ENCODE data around the gene KLHDC2. TPM values are rescaled to one million over a fixed set of nuclear protein-coding genes. Genes with fewer than 3 reads are reported as not detected.

Gene KLHDC2
- total RNA-seq, 1 experiment from 2014 or later = 45.3 TPM

DNA sequence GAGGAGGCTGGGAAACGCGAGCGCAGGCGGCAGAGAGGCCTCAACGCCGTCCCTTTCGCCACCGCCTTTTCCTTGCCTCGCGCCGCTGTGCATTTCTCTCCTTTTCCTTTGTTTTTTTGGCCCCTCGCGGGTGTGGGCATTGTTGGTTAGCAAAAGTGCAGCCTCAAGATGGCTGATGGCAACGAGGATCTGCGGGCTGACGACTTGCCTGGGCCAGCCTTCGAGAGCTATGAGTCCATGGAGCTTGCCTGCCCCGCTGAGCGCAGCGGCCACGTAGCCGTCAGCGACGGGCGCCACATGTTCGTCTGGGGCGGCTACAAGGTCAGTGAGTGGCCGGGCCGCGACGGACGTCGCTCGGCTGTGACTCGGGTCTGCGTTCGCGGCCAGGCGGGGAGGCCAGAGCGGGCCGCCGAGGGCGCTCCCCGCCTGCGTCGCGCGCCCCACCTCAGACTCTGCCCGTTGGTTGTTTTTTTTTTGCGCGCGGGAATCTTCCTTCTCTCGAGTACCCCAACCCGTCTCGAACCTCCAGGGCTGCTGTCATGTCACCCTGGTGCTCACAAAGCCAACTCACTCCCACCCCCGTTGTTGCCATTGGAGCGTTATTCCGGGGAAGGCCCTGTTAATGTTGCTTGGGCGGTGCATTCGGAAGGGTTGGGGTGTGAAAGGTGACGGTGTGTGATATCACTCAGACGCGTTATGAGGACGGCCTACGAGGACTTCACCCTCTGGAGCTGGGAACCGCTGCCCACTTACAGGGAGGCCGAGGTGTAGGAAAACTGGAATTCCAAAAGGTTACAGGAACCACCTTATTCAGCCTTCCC, 558 bp downstream of the KLHDC2 start:
- peak overlapping the region; percentile 99 for H2AFZ ChIP-seq
- ChIA-PET POLR2A (ENCODE audit: unreplicated experiment) (interaction anchor here (0.6 to 1.1 kb wide), 8 partner anchors 84 to 307 kb away, joined by 3 to 10 read pairs (median 6); partner anchors contain the start of genes DNAAF2, NEMF and RPL36AL), CTCF (interaction anchor here (0.7 kb wide), 1 partner anchor 849 kb away, joined by 3 read pairs; no protein-coding TSS in a partner anchor)
- H3K27me3 ChIP-seq (ENCODE audit: insufficient read depth, low read depth) = no peaks in the 10 kb centered on the region
- peak overlapping the region; percentile 84 for H3K4me2 ChIP-seq
- H3K36me3 ChIP-seq (ENCODE audit: low read depth) = peaks cover 6% of the 10 kb centered on the region; the same call in 1 of the 2 replicates
- DNase-seq = peak; percentile 56 to 58
- intact Hi-C loops (cut with micrococcal nuclease; ENCODE audit: unreplicated experiment) = loop anchor here (1.0 kb wide), 1 partner anchor 134 kb away; no protein-coding TSS in a partner anchor
- H4K20me1 ChIP-seq (ENCODE audit: insufficient read depth) = peaks cover 11% of the 10 kb centered on the region; the same call in 1 of the 2 replicates
- TF ChIP-seq EZH2 (IDR thresholded peaks at IDR 0.05; ENCODE audit: low read depth) = no peak
- no peak for TF ChIP-seq CTCF (conservative IDR thresholded peaks at IDR 0.05)
- H3K4me1 ChIP-seq (replicated peaks; ENCODE audit: insufficient read depth) = peaks cover 36% of the 10 kb centered on the region
- peak overlapping the region; percentile 84 for H3K27ac ChIP-seq
- H3K9me3 ChIP-seq (ENCODE audit: insufficient read depth, low read depth) = no peaks in the 10 kb centered on the region
- no TSS peak for BruUV-seq (replicated peaks)
- peaks cover 46% of the 10 kb centered on the region for H3K79me2 ChIP-seq (ENCODE audit: low read depth)
- H3K4me3 ChIP-seq = peak overlapping the region; percentile 100
- peaks cover 45% of the 10 kb centered on the region for H3F3A ChIP-seq (ENCODE audit: insufficient read depth, low read depth)
- H3K9me2 ChIP-seq (ENCODE audit: insufficient read depth) = no peaks in the 10 kb centered on the region

DNA sequence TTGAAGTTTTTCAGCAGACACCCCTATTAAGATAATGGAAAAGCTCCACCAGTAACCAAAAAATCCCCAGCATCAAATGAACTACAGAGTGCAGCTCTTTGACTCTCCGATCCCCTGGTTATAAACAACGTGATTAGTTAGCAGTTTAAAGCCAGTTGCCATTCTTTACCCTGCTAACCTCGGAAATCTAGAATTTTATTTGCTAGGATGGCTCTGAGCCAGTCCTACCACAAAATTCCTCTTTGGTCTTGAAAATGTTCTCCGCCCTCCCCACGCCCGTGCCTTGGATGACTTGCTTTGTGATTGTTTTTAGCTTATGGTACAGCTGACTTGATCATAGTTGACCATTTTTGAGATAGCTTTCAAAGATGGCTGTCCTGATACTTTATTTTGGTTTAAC, 1.2 kb downstream of the KLHDC2 start:
- no peaks in the 10 kb centered on the region for H3K27me3 ChIP-seq (ENCODE audit: insufficient read depth, low read depth)
- peak overlapping the region; percentile 84 for H3K4me2 ChIP-seq
- TF ChIP-seq CTCF (conservative IDR thresholded peaks at IDR 0.05) (no peak), EZH2 (IDR thresholded peaks at IDR 0.05; ENCODE audit: low read depth) (no peak)
- H4K20me1 ChIP-seq (ENCODE audit: insufficient read depth) = peaks cover 11% of the 10 kb centered on the region; the same call in 1 of the 2 replicates
- H3K9me2 ChIP-seq (ENCODE audit: insufficient read depth) = no peaks in the 10 kb centered on the region
- peak; percentile 34 to 65 for DNase-seq
- intact Hi-C loops (cut with micrococcal nuclease; ENCODE audit: unreplicated experiment) = loop anchor here (1.0 kb wide), 1 partner anchor 135 kb away; no protein-coding TSS in a partner anchor
- CTCF ChIA-PET = no interaction called here
- peak overlapping the region; percentile 100 for H3K4me3 ChIP-seq
- H3K27ac ChIP-seq = peak overlapping the region; percentile 84
- H3F3A ChIP-seq (ENCODE audit: insufficient read depth, low read depth) = peaks cover 45% of the 10 kb centered on the region
- H3K79me2 ChIP-seq (ENCODE audit: low read depth) = peaks cover 46% of the 10 kb centered on the region
- peaks cover 36% of the 10 kb centered on the region for H3K4me1 ChIP-seq (replicated peaks; ENCODE audit: insufficient read depth)
- POLR2A ChIA-PET (ENCODE audit: unreplicated experiment) = interaction anchor here (0.6 to 1.1 kb wide), 5 partner anchors 93 to 308 kb away, joined by 3 to 10 read pairs (median 6); partner anchors contain the start of gene RPL36AL
- peaks cover 9% of the 10 kb centered on the region for H3K36me3 ChIP-seq (ENCODE audit: low read depth)
- H3K9me3 ChIP-seq (ENCODE audit: insufficient read depth, low read depth) = no peaks in the 10 kb centered on the region
- TSS peak; percentile 45 for BruUV-seq (replicated peaks)
- H2AFZ ChIP-seq = peak overlapping the region; percentile 99; the same call in 1 of the 2 replicates

- Histone ChIP-seq H3K79me2 (ENCODE audit: low read depth) (peaks cover 46% of the 10 kb centered on the region), H3K9me3 (ENCODE audit: insufficient read depth, low read depth) (no peaks in the 10 kb centered on the region), H3F3A (ENCODE audit: insufficient read depth, low read depth) (peaks cover 45% of the 10 kb centered on the region), H3K36me3 (ENCODE audit: low read depth) (peaks cover 15% of the 10 kb centered on the region), H3K27me3 (ENCODE audit: insufficient read depth, low read depth) (no peaks in the 10 kb centered on the region), H2AFZ (no peak overlapping the region; the same call in 1 of the 2 replicates), H4K20me1 (ENCODE audit: insufficient read depth) (peaks cover 11% of the 10 kb centered on the region; the same call in 1 of the 2 replicates), H3K9me2 (ENCODE audit: insufficient read depth) (no peaks in the 10 kb centered on the region), H3K4me3 (peak overlapping the region; percentile 100), H3K4me1 (replicated peaks; ENCODE audit: insufficient read depth) (peaks cover 36% of the 10 kb centered on the region), H3K4me2 (peak overlapping the region; percentile 84), H3K27ac (peak overlapping the region; percentile 84)
- POLR2A ChIA-PET (ENCODE audit: unreplicated experiment) = interaction anchor here (0.6 to 1.1 kb wide), 3 partner anchors 134 to 416 kb away, joined by 5 to 6 read pairs (median 6); partner anchors contain the start of gene RPL36AL
- TF ChIP-seq CTCF (conservative IDR thresholded peaks at IDR 0.05) = no peak
- TF ChIP-seq EZH2 (IDR thresholded peaks at IDR 0.05; ENCODE audit: low read depth) = no peak
- no TSS peak for BruUV-seq (replicated peaks)
- no peak for DNase-seq
- CTCF ChIA-PET = no interaction called here
- intact Hi-C loops (cut with micrococcal nuclease; ENCODE audit: unreplicated experiment) = loop anchor here (1.0 kb wide), 1 partner anchor 135 kb away; no protein-coding TSS in a partner anchor
These were observed 1.7 kb downstream of the KLHDC2 start for GRCh38 chr14:49769581-49770211.
